HepG2 (cell line): ENCODE data around the gene ADCY5. TPM values are rescaled to one million over a fixed set of nuclear protein-coding genes. Genes with fewer than 3 reads are reported as not detected.

ENCODE experiments used
- ATAC-seq: fragments of 200-7000 bp; cut with Tn5 transposase; 3 replicates; pipeline ENCODE4 v1.9.1; 2020; ENCODE audit warnings: mild to moderate bottlenecking, moderate library complexity
- BruUV-seq: library from RNA; stranded (reverse); fragments of 400-500 nt; replicated peaks from 2 replicates; lab custom pipeline; 2021; lab: Mats Ljungman, UMichigan
- CTCF ChIA-PET: fragments of 300-600 bp; formaldehyde crosslinking; extraction: SDS; loops from one replicate; lab custom pipeline; 2021; ENCODE audit warnings: low total read pairs, inconsistent platforms, low intra/inter-chr PET ratio; lab: Yijun Ruan, JAX
- POLR2A ChIA-PET: fragments of 350-600 bp; sonication (Branson Sonifier 250); formaldehyde crosslinking; loops from one replicate; lab custom pipeline; 2020; ENCODE audit warnings: antibody characterized with exemption, inconsistent platforms; lab: Yijun Ruan, JAX
- DNase-seq: peaks from one replicate; pipeline ENCODE4 v3.0.0-alpha.2; 2015; ENCODE audit warnings: low spot score
- FAIRE-seq: peaks from 3 replicates; lab custom pipeline; 2011; peaks lifted over from hg19 to GRCh38; lab: Jason Lieb, UNC
- H2AFZ ChIP-seq: one replicate; pipeline ENCODE4 v1.6.1; 2011; ENCODE audit warnings: low read length, inconsistent platforms
- H3K27ac ChIP-seq: fragments of 300-600 bp; 3 replicates; pipeline ENCODE4 v1.8.0; 2011; ENCODE audit warnings: mixed run types, mild to moderate bottlenecking, mixed read lengths, low read length, inconsistent platforms; ENCODE audit not compliant: insufficient read depth; ENCODE audit errors: extremely low read length
- H3K27me3 ChIP-seq, 2 experiments: fragments of 200-600 bp in 1 of 2; 2 replicates in 1 of 2; 3 replicates in 1 of 2; pipeline versions ENCODE4 v1.6.0 to v1.8.0; 2011; ENCODE audit warnings: low read length in 2 of 2, mild to moderate bottlenecking in 2 of 2, moderate library complexity in 2 of 2, inconsistent platforms in 1 of 2; ENCODE audit not compliant: insufficient read depth in 2 of 2, control insufficient read depth in 1 of 2
- H3K36me3 ChIP-seq, 2 experiments: fragments of 200-600 bp in 1 of 2; replicated peaks in 1 of 2; 2 replicates in 1 of 2; 3 replicates in 1 of 2; pipeline versions ENCODE4 v1.5.1 to v1.8.0; 2011; ENCODE audit warnings: low read length in 2 of 2, inconsistent platforms in 1 of 2; ENCODE audit not compliant: insufficient read depth in 2 of 2, control insufficient read depth in 1 of 2
- H3K4me1 ChIP-seq: 2 replicates; pipeline ENCODE4 v1.5.1; 2012; ENCODE audit warnings: low read length, inconsistent platforms; ENCODE audit not compliant: insufficient read depth
- H3K4me2 ChIP-seq: 2 replicates; pipeline ENCODE4 v1.6.0; 2011; ENCODE audit warnings: low read depth, low read length, inconsistent platforms
- H3K4me3 ChIP-seq, 3 experiments: fragments of 200-600 bp in 1 of 3; sonication (generic), shearing (Covaris generic) in 1 of 3; replicated peaks in 1 of 3; 2 replicates each; pipeline ENCODE4 v1.5.1; 2011 to 2016; ENCODE audit warnings: low read length in 3 of 3, inconsistent platforms in 2 of 3, low read depth in 2 of 3, mild to moderate bottlenecking in 2 of 3, control low read depth in 1 of 3, mixed read lengths in 1 of 3; ENCODE audit not compliant: insufficient read depth in 1 of 3
- H3K79me2 ChIP-seq: one replicate; pipeline ENCODE4 v1.6.1; 2011; ENCODE audit warnings: low read length, inconsistent platforms; ENCODE audit not compliant: insufficient read depth
- H3K9ac ChIP-seq: 2 replicates; pipeline ENCODE4 v1.6.0; 2011; ENCODE audit warnings: mild to moderate bottlenecking, low read depth, low read length, inconsistent platforms; ENCODE audit not compliant: insufficient read depth
- H3K9me3 ChIP-seq: 2 replicates; pipeline ENCODE4 v1.5.1; 2012; ENCODE audit warnings: mild to moderate bottlenecking, low read length
- H4K20me1 ChIP-seq: 2 replicates; pipeline ENCODE4 v1.6.0; 2011; ENCODE audit warnings: inconsistent platforms, mild to moderate bottlenecking, low read length, moderate library complexity; ENCODE audit not compliant: insufficient read depth
- ETS1 ChIP-seq: sonication (generic); formaldehyde crosslinking; IDR thresholded peaks from 2 replicates; pipeline ENCODE4 v1.4.0; 2020; ENCODE audit warnings: missing genetic modification reagents
- HBP1 ChIP-seq: IDR thresholded peaks from 2 replicates; pipeline ENCODE4 v1.6.1; 2016; ENCODE audit warnings: low read depth, control low read depth
- MBD4 ChIP-seq: IDR thresholded peaks from 2 replicates; pipeline ENCODE4 v1.6.1; 2012; ENCODE audit warnings: low read length, inconsistent platforms, borderline replicate concordance
- NFE2L2 ChIP-seq: fragments of 150-350 bp; IDR thresholded peaks from 2 replicates; pipeline ENCODE4 v1.6.1; 2014; ENCODE audit warnings: low read length
- POGZ ChIP-seq: sonication (generic); formaldehyde crosslinking; IDR thresholded peaks from 2 replicates; pipeline ENCODE4 v1.4.0; 2020; ENCODE audit warnings: mild to moderate bottlenecking, missing genetic modification reagents
- RELA ChIP-seq: sonication (generic); formaldehyde crosslinking; IDR thresholded peaks from 2 replicates; pipeline ENCODE4 v1.4.0; 2020; ENCODE audit warnings: missing genetic modification reagents
- SIX4 ChIP-seq: sonication (generic); formaldehyde crosslinking; IDR thresholded peaks from 2 replicates; pipeline ENCODE4 v1.4.0; 2020; ENCODE audit warnings: missing genetic modification reagents
- SPEN ChIP-seq: sonication (generic); formaldehyde crosslinking; IDR thresholded peaks from 2 replicates; pipeline ENCODE4 v1.5.1; 2020; ENCODE audit warnings: low read depth, mild to moderate bottlenecking, missing genetic modification reagents
- TMF1 ChIP-seq: sonication (generic); formaldehyde crosslinking; IDR thresholded peaks from 2 replicates; pipeline ENCODE4 v1.8.1; 2022; ENCODE audit warnings: low read depth, missing genetic modification reagents
- ZNF143 ChIP-seq: sonication (generic); formaldehyde crosslinking; IDR thresholded peaks from 2 replicates; pipeline ENCODE4 v1.4.0; 2020; ENCODE audit warnings: missing genetic modification reagents
- ZNF20 ChIP-seq: sonication (generic); formaldehyde crosslinking; IDR thresholded peaks from 2 replicates; pipeline ENCODE4 v1.4.0; 2020; ENCODE audit warnings: mild to moderate bottlenecking, moderate library complexity, missing genetic modification reagents
- ZNF766 ChIP-seq: sonication (generic); formaldehyde crosslinking; IDR thresholded peaks from 2 replicates; pipeline ENCODE4 v1.5.0; 2020; ENCODE audit warnings: missing genetic modification reagents, borderline replicate concordance
- WGBS: methylation state at CpG from one replicate; pipeline ENCODE4 v1.1.6; 2017; ENCODE audit warnings: low lambda C conversion rate; 5-methylcytosine and 5-hydroxymethylcytosine counted together
- in situ Hi-C: cut with HindIII; loops from 2 replicates; pipeline ENCODE4 v1.10.0; 2017; ENCODE audit warnings: low pct_unique_long_range_greater_than_20kb; ENCODE audit not compliant: extremely low pct_ligation_motif_present
- intact Hi-C: fragments of 100-400 bp; cut with micrococcal nuclease; formaldehyde crosslinking; loops from one replicate; pipeline ENCODE4 v1.10.0; 2022; ENCODE audit not compliant: unreplicated experiment
- polyA plus RNA-seq, 8 experiments: library from polyadenylated mRNA; depleted of rRNA in 3 of 8; stranded (reverse) in 7 of 8; unstranded in 1 of 8; fragments of >200 nt; fragmentation: Illumina TruSeq in 4 of 8; extraction: Trizol in 4 of 8; gene quantifications; 2 replicates each; pipeline versions ENCODE4 v1.2.1 to v1.2.3, GENCODE V29; 2011 to 2016; ENCODE audit warnings: low read depth in 4 of 8, missing spikeins in 1 of 8, mixed read lengths in 1 of 8; ENCODE audit not compliant: insufficient read depth in 1 of 8
- total RNA-seq, 5 experiments: library from RNA; depleted of rRNA; stranded (reverse); fragments of >200 nt; fragmentation: Illumina TruSeq; extraction: Trizol; gene quantifications; 2 replicates each; pipeline ENCODE4 v1.2.3, GENCODE V29; 2016; ENCODE audit warnings: low read depth in 1 of 5
- TF ChIP-seq, protein P1 (sequence below): sonication (generic); formaldehyde crosslinking; IDR thresholded peaks from 2 replicates; pipeline ENCODE4 v1.4.0; 2020; ENCODE audit warnings: missing genetic modification reagents

ADCY5 gene
- total and polyA plus RNA-seq, 2 of the 13 experiments (the other 11 are each of a cell fraction or from before 2014, with no cell fraction given) = not detected

GRCh38 chr3:123372686-123373473 is 76.0 kb downstream of the ADCY5 start:
- BruUV-seq = no TSS peak
- in situ Hi-C loops (no loop called here), intact Hi-C loops (no loop called here)
- Histone ChIP-seq H3K79me2 (no peaks in the 10 kb centered on the region), H3K27me3 (peaks cover under 1 to 2% of the 10 kb centered on the region in 2 experiments; a peak in 2 of 5 replicates), H3K9ac (no peak overlapping the region), H3K27ac (no peak overlapping the region), H2AFZ (no peak overlapping the region), H4K20me1 (no peaks in the 10 kb centered on the region), H3K36me3 (no peaks in the 10 kb centered on the region), H3K4me1 (no peaks in the 10 kb centered on the region), H3K9me3 (no peaks in the 10 kb centered on the region), H3K4me2 (no peak overlapping the region), H3K4me3 (no peak overlapping the region)
- FAIRE-seq (no peak), DNase-seq (no peak), ATAC-seq (no peak)
- 31% methylated on average over 6 of the region's 7 CpGs for WGBS
- ChIA-PET CTCF (no interaction called here), POLR2A (no interaction called here)
- TF ChIP-seq, protein P1, sequence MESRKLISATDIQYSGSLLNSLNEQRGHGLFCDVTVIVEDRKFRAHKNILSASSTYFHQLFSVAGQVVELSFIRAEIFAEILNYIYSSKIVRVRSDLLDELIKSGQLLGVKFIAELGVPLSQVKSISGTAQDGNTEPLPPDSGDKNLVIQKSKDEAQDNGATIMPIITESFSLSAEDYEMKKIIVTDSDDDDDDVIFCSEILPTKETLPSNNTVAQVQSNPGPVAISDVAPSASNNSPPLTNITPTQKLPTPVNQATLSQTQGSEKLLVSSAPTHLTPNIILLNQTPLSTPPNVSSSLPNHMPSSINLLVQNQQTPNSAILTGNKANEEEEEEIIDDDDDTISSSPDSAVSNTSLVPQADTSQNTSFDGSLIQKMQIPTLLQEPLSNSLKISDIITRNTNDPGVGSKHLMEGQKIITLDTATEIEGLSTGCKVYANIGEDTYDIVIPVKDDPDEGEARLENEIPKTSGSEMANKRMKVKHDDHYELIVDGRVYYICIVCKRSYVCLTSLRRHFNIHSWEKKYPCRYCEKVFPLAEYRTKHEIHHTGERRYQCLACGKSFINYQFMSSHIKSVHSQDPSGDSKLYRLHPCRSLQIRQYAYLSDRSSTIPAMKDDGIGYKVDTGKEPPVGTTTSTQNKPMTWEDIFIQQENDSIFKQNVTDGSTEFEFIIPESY (CRISPR knock-in tag) = no peak
- TF ChIP-seq ZNF20 = no peak
- TF ChIP-seq ZNF143 (CRISPR knock-in tag) = no peak
- no peak for TF ChIP-seq POGZ (CRISPR knock-in tag)
- TF ChIP-seq ETS1 (CRISPR knock-in tag) = no peak
- TF ChIP-seq TMF1 (CRISPR knock-in tag) = no peak
- TF ChIP-seq NFE2L2 = no peak
- no peak for TF ChIP-seq MBD4
- TF ChIP-seq SPEN (CRISPR knock-in tag) = no peak
- TF ChIP-seq ZNF766 = no peak
- no peak for TF ChIP-seq RELA
- no peak for TF ChIP-seq SIX4 (CRISPR knock-in tag)
- TF ChIP-seq HBP1 (CRISPR knock-in tag) = no peak
